Heart left ventricle (tissue), 16 donors: ENCODE results near the gene CCDC3. TPM values are rescaled to one million over a fixed set of nuclear protein-coding genes. Genes with fewer than 3 reads are reported as not detected.
"Not testable (repeated sequence)": the region's sequence is repeated elsewhere in the genome, so short reads cannot be mapped to it uniquely, and the experiment has no call there.

Experiments
- ATAC-seq, 4 donors: fragments of 200-7000 bp; cut with Tn5 transposase; one replicate each; pipeline ENCODE4 v1.9.1; 2020 to 2022; ENCODE audit warnings: moderate library complexity in 4 of 4, mild to moderate bottlenecking in 3 of 4, moderate number of reproducible peaks in 1 of 4
- DNase-seq, 5 donors: peaks; one replicate each; pipeline ENCODE4 v3.0.0-alpha.2; 2020
- H3K27ac ChIP-seq, 12 donors: fragments of 200-600 bp; sonication (generic) in 4 of 12; one replicate each; pipeline versions ENCODE4 v1.5.0 to v1.8.0; 2016 to 2022; ENCODE audit warnings: mild to moderate bottlenecking in 2 of 12
- H3K27me3 ChIP-seq, 9 donors: fragments of 200-600 bp; sonication (generic) in 2 of 9; one replicate each; pipeline versions ENCODE4 v1.5.1 to v1.8.0; 2016 to 2022; ENCODE audit warnings: mild to moderate bottlenecking in 3 of 9
- H3K36me3 ChIP-seq, 9 donors: fragments of 200-600 bp; sonication (generic) in 2 of 9; one replicate each; pipeline versions ENCODE4 v1.5.0 to v1.8.0; 2018 to 2022; ENCODE audit warnings: mild to moderate bottlenecking in 2 of 9
- H3K4me1 ChIP-seq, 12 donors: fragments of 200-600 bp; sonication (generic) in 4 of 12; one replicate each; pipeline versions ENCODE4 v1.5.0 to v1.8.0; 2016 to 2022; ENCODE audit warnings: mild to moderate bottlenecking in 3 of 12
- H3K4me3 ChIP-seq, 12 donors: fragments of 200-600 bp; sonication (generic) in 4 of 12; one replicate each; pipeline versions ENCODE4 v1.5.0 to v1.8.0; 2017 to 2022; ENCODE audit warnings: mild to moderate bottlenecking in 9 of 12, moderate library complexity in 4 of 12
- H3K9me3 ChIP-seq, 12 donors: fragments of 200-600 bp; sonication (generic) in 4 of 12; one replicate each; pipeline versions ENCODE4 v1.5.0 to v1.8.0; 2016 to 2022; ENCODE audit warnings: mild to moderate bottlenecking in 1 of 12
- POLR2A ChIP-seq, 2 donors: fragments of 450-650 bp; IDR thresholded peaks; one replicate each; pipeline ENCODE4 v1.6.1; 2017; ENCODE audit warnings: antibody characterized with exemption in 2 of 2, mild to moderate bottlenecking in 2 of 2, moderate library complexity in 2 of 2
- WGBS, 4 donors: extraction: QIAGEN DNeasy Blood & Tissue Kit in 2 of 4; methylation state at CpG; one replicate each; pipeline versions ENCODE4 v1.1.5 to v1.1.7; 2013 to 2018; 5-methylcytosine and 5-hydroxymethylcytosine counted together
- intact Hi-C, 10 donors: fragments of 100-400 bp; cut with DNase I; formaldehyde crosslinking; loops; one replicate each; pipeline versions ENCODE4 v1.11.1 to v1.14.2; 2022
- polyA plus RNA-seq, 2 donors: library from polyadenylated mRNA; stranded (reverse); fragments of 200-250 nt; gene quantifications; one replicate each; pipeline ENCODE4 v1.2.3, GENCODE V29; 2013
- total RNA-seq, 9 donors: library from RNA; depleted of rRNA in 2 of 9; stranded (reverse); fragments of >200 nt in 2 of 9; fragmentation: NEBNext Ultra II Directional in 3 of 9; extraction: Animal tissue kit (Norgen Biotek cat#: 25700) in 3 of 9; gene quantifications; one replicate each; pipeline versions ENCODE4 v1.1.0 to v1.2.4, GENCODE V29; 2016 to 2023
- TF ChIP-seq, protein P1 (sequence below), 12 donors: fragments of 200-600 bp; sonication (generic) in 4 of 12; IDR thresholded peaks; one replicate each; pipeline versions ENCODE4 v1.5.0 to v1.8.0; 2018 to 2022; ENCODE audit warnings: antibody characterized with exemption in 12 of 12, mild to moderate bottlenecking in 5 of 12
- donor health status: ischemic (EF 13 %, LVEDD 7.1; RV severe dilation, severe dysfunction).
- donor health status: healthy with polysubstance abuse.
- donor health status: DM: no; HTN: yes; CAD: no.
- donor health status: DM: no; HTN: no; CAD: no.
- donor health status: ischemic (EF 25% LVEDD 6.9; RV normal size, moderate dysfunction).
- donor health status: ischemic (EF 25% LVEDD 5.7; RV mildly dilated, moderate dysfunction).
- donor health status: healthy.
- donor health status: DM: yes; HTN: yes; CAD: no.
- donor health status: ischemic (EF 35%, LVEDD 5.7; RV mildly dilated, moderate dysfunction).
- donor health status: nonischemic (EF 11% LVEDD 7.7; RV severe dilation, severe dysfunction).
- donor health status: DM: yes; HTN: yes; CAD: no.
- donor health status: PGD.
- donor health status: ischemic (EF 29% LVEDD 5.4; RV normal size, mild dysfunction).
- donor health status: nonischemic (EF 23%, LVEDD 6.1; RV moderate dilation, normal function).

Gene CCDC3
- total and polyA plus RNA-seq, 11 donors: 1.6 to 15.4 (median 5.5) TPM

DNA sequence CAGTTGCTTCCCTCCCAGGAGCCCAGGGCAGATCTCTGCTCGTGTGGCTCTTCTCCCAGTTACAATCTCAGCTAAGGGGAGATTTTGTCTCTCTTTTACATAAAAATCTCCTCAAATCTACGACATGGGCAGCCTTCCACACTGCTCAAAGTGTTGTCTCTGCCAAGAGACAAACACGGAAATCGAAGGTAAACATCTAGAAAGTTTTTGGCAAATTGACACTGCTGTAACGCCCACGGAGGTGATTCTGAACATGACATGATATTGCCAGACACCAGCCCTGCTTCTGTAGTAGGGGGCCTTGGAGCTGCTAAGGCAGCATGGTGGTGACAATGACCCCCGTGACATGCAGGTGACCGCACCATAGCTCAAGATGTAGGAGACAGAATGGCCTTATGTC is 128.3 kb downstream of the CCDC3 start:
- ATAC-seq: no peak
- TF ChIP-seq, protein P1, sequence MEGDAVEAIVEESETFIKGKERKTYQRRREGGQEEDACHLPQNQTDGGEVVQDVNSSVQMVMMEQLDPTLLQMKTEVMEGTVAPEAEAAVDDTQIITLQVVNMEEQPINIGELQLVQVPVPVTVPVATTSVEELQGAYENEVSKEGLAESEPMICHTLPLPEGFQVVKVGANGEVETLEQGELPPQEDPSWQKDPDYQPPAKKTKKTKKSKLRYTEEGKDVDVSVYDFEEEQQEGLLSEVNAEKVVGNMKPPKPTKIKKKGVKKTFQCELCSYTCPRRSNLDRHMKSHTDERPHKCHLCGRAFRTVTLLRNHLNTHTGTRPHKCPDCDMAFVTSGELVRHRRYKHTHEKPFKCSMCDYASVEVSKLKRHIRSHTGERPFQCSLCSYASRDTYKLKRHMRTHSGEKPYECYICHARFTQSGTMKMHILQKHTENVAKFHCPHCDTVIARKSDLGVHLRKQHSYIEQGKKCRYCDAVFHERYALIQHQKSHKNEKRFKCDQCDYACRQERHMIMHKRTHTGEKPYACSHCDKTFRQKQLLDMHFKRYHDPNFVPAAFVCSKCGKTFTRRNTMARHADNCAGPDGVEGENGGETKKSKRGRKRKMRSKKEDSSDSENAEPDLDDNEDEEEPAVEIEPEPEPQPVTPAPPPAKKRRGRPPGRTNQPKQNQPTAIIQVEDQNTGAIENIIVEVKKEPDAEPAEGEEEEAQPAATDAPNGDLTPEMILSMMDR (IDR thresholded peaks at IDR 0.05): no peak
- TF ChIP-seq POLR2A (IDR thresholded peaks at IDR 0.05): no peak
- 66 to 75% (median 72%) methylated on average over 7 to 8 of the region's 8 CpGs for WGBS, 4 donors

DNA sequence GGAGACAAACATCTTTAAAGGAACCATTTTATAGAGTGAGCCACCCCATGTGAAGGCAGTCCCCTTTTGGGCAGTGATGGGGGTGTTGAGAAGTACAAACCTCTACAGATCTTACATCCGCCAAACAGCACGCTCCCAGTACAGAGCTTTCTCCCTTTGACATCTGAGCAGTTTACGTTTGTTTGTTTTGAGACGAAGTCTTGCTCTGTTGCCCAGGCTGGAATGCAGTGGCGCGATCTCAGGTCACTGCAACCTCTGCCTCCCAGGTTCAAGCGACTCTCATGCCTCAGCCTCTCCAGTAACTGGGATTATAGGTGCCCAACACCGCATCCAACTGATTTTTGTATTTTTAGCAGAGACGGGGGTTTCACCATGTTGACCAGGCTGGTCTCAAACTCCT is 128.9 kb downstream of the CCDC3 start:
- intact Hi-C loops: no loop called here
- TF ChIP-seq POLR2A (IDR thresholded peaks at IDR 0.05): no peak
- TF ChIP-seq, protein P1 (IDR thresholded peaks at IDR 0.05): no peak
- Histone ChIP-seq H3K4me1 (peaks cover 0 to 12% (median 0%) of the 10 kb centered on the region in 12 donors), H3K36me3 (no peaks in the 10 kb centered on the region), H3K27ac (no peak overlapping the region), H3K9me3 (no peaks in the 10 kb centered on the region), H3K4me3 (no peak overlapping the region), H3K27me3 (peaks cover 0 to 13% (median 0%) of the 10 kb centered on the region in 9 donors)
- 80 to 84% (median 83%) methylated on average over 9 of the region's 9 CpGs for WGBS, 4 donors
- DNase-seq (no peak), ATAC-seq (no peak)

More for the DNA sequence above, 128.3 kb downstream of the CCDC3 start:
- H3K36me3 ChIP-seq: no peaks in the 10 kb centered on the region
- DNase-seq: no peak
- H3K4me3 ChIP-seq: no peak overlapping the region
- no peak overlapping the region for H3K27ac ChIP-seq
- peaks cover 0 to 12% (median 0%) of the 10 kb centered on the region in 12 donors for H3K4me1 ChIP-seq
- intact Hi-C loops: no loop called here
- no peaks in the 10 kb centered on the region for H3K9me3 ChIP-seq
- H3K27me3 ChIP-seq: peaks cover 0 to 13% (median 0%) of the 10 kb centered on the region in 9 donors

DNA sequence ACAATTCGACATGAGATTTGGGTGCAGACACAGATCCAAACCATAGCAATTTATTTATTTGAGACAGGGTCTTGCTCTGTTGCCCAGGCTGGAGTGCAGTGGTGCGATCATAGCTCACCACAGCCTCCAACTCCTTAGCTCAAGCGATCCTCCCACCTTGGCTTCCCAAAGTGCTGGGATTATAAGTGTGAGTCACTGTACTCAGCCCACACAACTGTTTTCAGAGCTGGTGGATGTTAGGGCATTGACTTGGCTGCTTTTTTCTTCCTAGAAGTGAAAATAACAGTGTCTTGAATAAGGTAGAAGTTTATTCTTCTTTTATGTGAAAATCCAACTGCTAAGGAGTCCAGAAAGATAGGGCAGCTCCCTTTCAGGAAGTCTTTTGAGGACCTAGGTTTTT is 132.1 kb downstream of the CCDC3 start:
- no peak for DNase-seq
- WGBS, 4 donors: 92 to 95% (median 93%) methylated on average over 3 of the region's 3 CpGs
- Histone ChIP-seq H3K4me3 (no peak overlapping the region), H3K36me3 (no peaks in the 10 kb centered on the region), H3K4me1 (no peaks in the 10 kb centered on the region), H3K27ac (no peak overlapping the region), H3K9me3 (no peaks in the 10 kb centered on the region), H3K27me3 (peaks cover 0 to 12% (median 0%) of the 10 kb centered on the region in 9 donors)
- intact Hi-C loops: no loop called here
- no peak for TF ChIP-seq POLR2A (IDR thresholded peaks at IDR 0.05)
- TF ChIP-seq, protein P1 (IDR thresholded peaks at IDR 0.05): no peak
- ATAC-seq: no peak

DNA sequence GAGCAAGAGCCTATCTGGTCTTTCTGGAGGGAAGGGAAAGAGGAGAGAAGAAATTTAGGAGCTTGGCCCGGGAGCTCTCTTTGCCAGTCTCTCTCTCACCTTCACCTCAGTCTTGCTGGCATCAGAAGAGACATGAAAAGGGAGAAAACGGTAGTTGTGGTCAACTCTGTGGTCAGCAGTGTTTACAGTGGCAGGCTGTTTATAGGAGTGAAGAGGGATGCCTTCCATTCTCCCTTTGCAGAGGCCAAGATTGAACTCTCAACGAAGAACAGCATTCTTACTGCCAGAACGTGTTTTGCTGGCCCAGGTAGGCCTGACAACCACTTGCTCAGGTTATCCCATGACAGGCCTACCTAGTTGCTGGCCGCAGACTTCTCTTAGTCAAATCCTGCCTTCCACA is 133.3 kb downstream of the CCDC3 start:
- H3K9me3 ChIP-seq: no peaks in the 10 kb centered on the region
- H3K27me3 ChIP-seq: peaks cover 0 to 12% (median 0%) of the 10 kb centered on the region in 9 donors
- H3K4me3 ChIP-seq: no peak overlapping the region
- H3K4me1 ChIP-seq: no peaks in the 10 kb centered on the region
- 72 to 79% (median 77%) methylated on average over 5 of the region's 5 CpGs for WGBS, 4 donors
- H3K36me3 ChIP-seq: no peaks in the 10 kb centered on the region
- TF ChIP-seq, protein P1 (IDR thresholded peaks at IDR 0.05): no peak
- no peak for TF ChIP-seq POLR2A (IDR thresholded peaks at IDR 0.05)
- no peak for DNase-seq
- H3K27ac ChIP-seq: no peak overlapping the region
- no peak for ATAC-seq
- intact Hi-C loops: no loop called here

DNA sequence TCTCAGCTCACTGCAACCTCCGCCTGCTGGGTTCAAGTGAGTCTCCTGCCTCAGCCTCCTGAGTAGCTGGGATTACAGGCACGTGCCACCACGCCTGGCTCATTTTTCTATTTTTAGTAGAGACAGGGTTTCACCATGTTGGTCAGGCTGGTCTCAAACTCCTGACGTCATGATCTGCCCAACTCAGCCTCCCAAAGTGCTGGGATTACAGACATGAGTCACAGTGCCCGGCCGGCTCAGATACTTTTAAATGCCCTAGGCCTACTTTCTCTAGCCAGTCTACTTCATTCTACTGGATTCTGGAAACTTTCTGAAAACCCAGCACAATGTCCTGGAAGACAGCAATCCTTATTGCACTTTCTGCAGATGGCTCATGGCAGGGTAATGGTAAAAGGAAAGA is 136.0 kb downstream of the CCDC3 start:
- H3K4me3 ChIP-seq, H3K36me3 ChIP-seq, H3K4me1 ChIP-seq, intact Hi-C loops, H3K27me3 ChIP-seq, ATAC-seq, DNase-seq, H3K27ac ChIP-seq, H3K9me3 ChIP-seq: not testable (repeated sequence)
- 83 to 88% (median 86%) methylated on average over 6 of the region's 6 CpGs for WGBS, 4 donors
